ENCODE measurements around the gene PSMB7.

Gene PSMB7

DNA sequence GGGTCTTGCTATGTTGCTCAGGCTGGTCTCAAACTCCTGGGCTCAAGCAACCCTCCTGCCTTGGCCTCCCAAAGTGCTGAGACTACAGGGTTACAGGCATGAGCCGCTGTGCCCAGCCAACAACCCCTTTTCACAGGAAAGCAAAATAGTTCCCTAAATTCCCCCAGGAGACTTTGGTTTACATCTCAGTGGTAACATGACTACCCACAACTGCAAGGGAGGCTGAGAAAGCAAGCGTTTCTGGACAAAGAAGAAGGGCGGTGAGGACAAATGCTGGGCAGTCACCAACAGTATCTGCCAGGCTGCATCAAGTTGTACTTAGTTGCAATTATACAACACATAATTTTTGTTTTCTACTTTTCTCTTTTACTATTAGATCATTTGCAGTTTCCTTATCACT, 27.6 kb upstream of the PSMB7 start:
- Histone ChIP-seq H3F3A (ENCODE audit: control insufficient read depth, insufficient read depth) (no peaks in the 10 kb centered on the region), H3K4me2 (ENCODE audit: low read length) (no peak overlapping the region), H3K27ac (ENCODE audit: low read depth, low read length) (no peak overlapping the region), H3K4me3 (ENCODE audit: low read length) (no peak overlapping the region), H3K27me3 (ENCODE audit: control insufficient read depth, low read length) (no peaks in the 10 kb centered on the region), H3K36me3 (ENCODE audit: control insufficient read depth, low read length) (no peaks in the 10 kb centered on the region), H3K4me1 (ENCODE audit: control insufficient read depth, low read length) (no peaks in the 10 kb centered on the region), H4K20me1 (ENCODE audit: control insufficient read depth, insufficient read depth, low read depth, low read length) (no peaks in the 10 kb centered on the region), H3K79me2 (ENCODE audit: control insufficient read depth, low read length) (no peaks in the 10 kb centered on the region), H3K9me3 (ENCODE audit: control insufficient read depth, insufficient read depth, low read length) (no peaks in the 10 kb centered on the region), H3K9me2 (replicated peaks; ENCODE audit: control insufficient read depth, low read length) (no peaks in the 10 kb centered on the region)
- TF ChIP-seq, protein P1, sequence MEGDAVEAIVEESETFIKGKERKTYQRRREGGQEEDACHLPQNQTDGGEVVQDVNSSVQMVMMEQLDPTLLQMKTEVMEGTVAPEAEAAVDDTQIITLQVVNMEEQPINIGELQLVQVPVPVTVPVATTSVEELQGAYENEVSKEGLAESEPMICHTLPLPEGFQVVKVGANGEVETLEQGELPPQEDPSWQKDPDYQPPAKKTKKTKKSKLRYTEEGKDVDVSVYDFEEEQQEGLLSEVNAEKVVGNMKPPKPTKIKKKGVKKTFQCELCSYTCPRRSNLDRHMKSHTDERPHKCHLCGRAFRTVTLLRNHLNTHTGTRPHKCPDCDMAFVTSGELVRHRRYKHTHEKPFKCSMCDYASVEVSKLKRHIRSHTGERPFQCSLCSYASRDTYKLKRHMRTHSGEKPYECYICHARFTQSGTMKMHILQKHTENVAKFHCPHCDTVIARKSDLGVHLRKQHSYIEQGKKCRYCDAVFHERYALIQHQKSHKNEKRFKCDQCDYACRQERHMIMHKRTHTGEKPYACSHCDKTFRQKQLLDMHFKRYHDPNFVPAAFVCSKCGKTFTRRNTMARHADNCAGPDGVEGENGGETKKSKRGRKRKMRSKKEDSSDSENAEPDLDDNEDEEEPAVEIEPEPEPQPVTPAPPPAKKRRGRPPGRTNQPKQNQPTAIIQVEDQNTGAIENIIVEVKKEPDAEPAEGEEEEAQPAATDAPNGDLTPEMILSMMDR (IDR thresholded peaks at IDR 0.05; ENCODE audit: low read depth, low read length, poor library complexity, severe bottlenecking) = no peak
- no peak for TF ChIP-seq EZH2phosphoT487 (IDR thresholded peaks at IDR 0.05; ENCODE audit: borderline replicate concordance, low read length)

DNA sequence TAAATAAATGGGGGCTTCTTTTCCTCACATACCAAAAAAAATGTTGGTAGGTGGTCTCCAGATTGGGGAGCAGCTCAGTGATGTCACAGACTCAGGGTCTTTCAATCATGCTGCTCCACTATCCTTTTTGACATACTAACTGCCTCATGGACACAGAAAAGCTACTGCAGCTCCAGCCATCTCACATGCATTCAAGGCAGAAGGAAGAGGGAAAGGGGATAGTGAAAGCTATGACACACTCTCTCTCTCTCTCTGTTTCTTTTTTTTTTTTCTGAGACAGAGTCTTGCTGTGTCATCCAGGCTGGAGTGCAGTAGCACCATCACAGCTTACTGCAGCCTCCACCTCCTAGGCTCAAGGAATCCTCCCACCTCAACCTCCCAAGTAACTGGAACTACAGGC, 27.1 kb upstream of the PSMB7 start:
- no peaks in the 10 kb centered on the region for H3K79me2 ChIP-seq (ENCODE audit: control insufficient read depth, low read length)
- TF ChIP-seq, protein P1 (IDR thresholded peaks at IDR 0.05; ENCODE audit: low read depth, low read length, poor library complexity, severe bottlenecking) = no peak
- TF ChIP-seq EZH2phosphoT487 (IDR thresholded peaks at IDR 0.05; ENCODE audit: borderline replicate concordance, low read length) = no peak
- no peak overlapping the region for H3K4me3 ChIP-seq (ENCODE audit: low read length)
- H3K27ac ChIP-seq (ENCODE audit: low read depth, low read length) = no peak overlapping the region
- H3K4me1 ChIP-seq (ENCODE audit: control insufficient read depth, low read length) = no peaks in the 10 kb centered on the region
- no peaks in the 10 kb centered on the region for H3K36me3 ChIP-seq (ENCODE audit: control insufficient read depth, low read length)
- no peaks in the 10 kb centered on the region for H4K20me1 ChIP-seq (ENCODE audit: control insufficient read depth, insufficient read depth, low read depth, low read length)
- no peaks in the 10 kb centered on the region for H3K27me3 ChIP-seq (ENCODE audit: control insufficient read depth, low read length)
- H3K4me2 ChIP-seq (ENCODE audit: low read length) = no peak overlapping the region
- no peaks in the 10 kb centered on the region for H3F3A ChIP-seq (ENCODE audit: control insufficient read depth, insufficient read depth)
- no peaks in the 10 kb centered on the region for H3K9me2 ChIP-seq (replicated peaks; ENCODE audit: control insufficient read depth, low read length)
- H3K9me3 ChIP-seq (ENCODE audit: control insufficient read depth, insufficient read depth, low read length) = no peaks in the 10 kb centered on the region

DNA sequence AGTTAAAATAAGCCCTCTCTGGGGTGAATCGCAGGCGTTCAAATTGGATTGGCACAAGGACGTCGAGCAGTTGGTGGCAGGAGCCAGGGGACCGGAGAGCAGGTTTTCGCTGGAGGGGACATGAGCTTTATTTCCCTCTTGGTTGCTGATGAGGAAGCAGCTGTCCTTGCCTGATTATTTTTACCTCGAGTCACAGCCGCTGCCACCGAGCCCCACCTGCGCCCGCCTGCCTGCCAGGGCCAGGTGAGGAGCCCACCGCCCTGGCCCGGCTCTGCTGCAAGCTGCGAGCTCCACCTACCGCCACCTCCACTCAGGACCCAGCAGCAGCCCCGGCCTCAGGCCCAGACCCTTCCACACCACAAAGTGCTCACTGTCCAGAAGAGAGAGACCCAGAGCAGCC, 26.0 kb upstream of the PSMB7 start:
- no peak for TF ChIP-seq EZH2phosphoT487 (IDR thresholded peaks at IDR 0.05; ENCODE audit: borderline replicate concordance, low read length)
- TF ChIP-seq, protein P1 (IDR thresholded peaks at IDR 0.05; ENCODE audit: low read depth, low read length, poor library complexity, severe bottlenecking) = no peak
- Histone ChIP-seq H3K79me2 (ENCODE audit: control insufficient read depth, low read length) (no peaks in the 10 kb centered on the region), H3K4me3 (ENCODE audit: low read length) (no peak overlapping the region), H3K27me3 (ENCODE audit: control insufficient read depth, low read length) (no peaks in the 10 kb centered on the region), H3F3A (ENCODE audit: control insufficient read depth, insufficient read depth) (no peaks in the 10 kb centered on the region), H4K20me1 (ENCODE audit: control insufficient read depth, insufficient read depth, low read depth, low read length) (no peaks in the 10 kb centered on the region), H3K27ac (ENCODE audit: low read depth, low read length) (no peak overlapping the region), H3K9me2 (replicated peaks; ENCODE audit: control insufficient read depth, low read length) (no peaks in the 10 kb centered on the region), H3K4me2 (ENCODE audit: low read length) (no peak overlapping the region), H3K36me3 (ENCODE audit: control insufficient read depth, low read length) (no peaks in the 10 kb centered on the region), H3K4me1 (ENCODE audit: control insufficient read depth, low read length) (peaks cover 3% of the 10 kb centered on the region), H3K9me3 (ENCODE audit: control insufficient read depth, insufficient read depth, low read length) (no peaks in the 10 kb centered on the region)

DNA sequence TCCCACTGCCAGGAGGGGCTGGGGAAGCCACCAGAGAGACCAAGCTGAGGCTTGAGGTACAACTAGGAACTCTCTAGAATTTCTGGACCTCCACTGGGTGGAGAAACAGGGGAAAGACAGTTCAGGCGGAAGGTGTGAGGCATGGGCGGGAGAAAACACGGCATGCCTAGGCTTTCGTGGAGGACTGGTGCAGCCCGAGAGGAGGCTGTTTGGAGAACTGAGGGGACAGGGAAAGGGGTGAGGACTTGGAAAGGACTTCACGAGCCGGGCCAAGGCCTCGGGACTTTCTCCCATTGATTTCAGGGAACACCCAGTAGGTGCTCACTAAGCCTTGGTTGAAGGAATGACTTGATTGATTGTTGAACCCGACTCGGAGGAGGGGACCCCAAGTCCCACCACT, 25.5 kb upstream of the PSMB7 start:
- H4K20me1 ChIP-seq (ENCODE audit: control insufficient read depth, insufficient read depth, low read depth, low read length) = no peaks in the 10 kb centered on the region
- no peaks in the 10 kb centered on the region for H3F3A ChIP-seq (ENCODE audit: control insufficient read depth, insufficient read depth)
- H3K79me2 ChIP-seq (ENCODE audit: control insufficient read depth, low read length) = no peaks in the 10 kb centered on the region
- H3K4me3 ChIP-seq (ENCODE audit: low read length) = no peak overlapping the region
- no peaks in the 10 kb centered on the region for H3K36me3 ChIP-seq (ENCODE audit: control insufficient read depth, low read length)
- H3K27ac ChIP-seq (ENCODE audit: low read depth, low read length) = no peak overlapping the region
- TF ChIP-seq EZH2phosphoT487 (IDR thresholded peaks at IDR 0.05; ENCODE audit: borderline replicate concordance, low read length) = no peak
- TF ChIP-seq, protein P1 (IDR thresholded peaks at IDR 0.05; ENCODE audit: low read depth, low read length, poor library complexity, severe bottlenecking) = no peak
- H3K9me3 ChIP-seq (ENCODE audit: control insufficient read depth, insufficient read depth, low read length) = no peaks in the 10 kb centered on the region
- no peaks in the 10 kb centered on the region for H3K9me2 ChIP-seq (replicated peaks; ENCODE audit: control insufficient read depth, low read length)
- peaks cover 6% of the 10 kb centered on the region for H3K4me1 ChIP-seq (ENCODE audit: control insufficient read depth, low read length)
- no peaks in the 10 kb centered on the region for H3K27me3 ChIP-seq (ENCODE audit: control insufficient read depth, low read length)
- H3K4me2 ChIP-seq (ENCODE audit: low read length) = no peak overlapping the region

Measured in DOHH2 (cell line).